Erythroblast (primary cell): ENCODE measurements around the gene LAMTOR5.
"Not testable (repeated sequence)": the region's sequence is repeated elsewhere in the genome, so short reads cannot be mapped to it uniquely, and the experiment has no call there.

Experiments
- DNase-seq, 2 experiments: peaks; one replicate each; lab custom pipeline; 2025; lab: John Stamatoyannopoulos, UW
- GATA1 ChIP-seq: IDR thresholded peaks from 2 replicates; pipeline ENCODE4 v1.6.1; 2011; ENCODE audit warnings: low read depth, mild to moderate bottlenecking, control low read depth, low read length, moderate library complexity
- POLR2A ChIP-seq: IDR thresholded peaks from 2 replicates; pipeline ENCODE4 v1.6.1; 2011; ENCODE audit warnings: mild to moderate bottlenecking, low read length

The LAMTOR5 gene

DNA sequence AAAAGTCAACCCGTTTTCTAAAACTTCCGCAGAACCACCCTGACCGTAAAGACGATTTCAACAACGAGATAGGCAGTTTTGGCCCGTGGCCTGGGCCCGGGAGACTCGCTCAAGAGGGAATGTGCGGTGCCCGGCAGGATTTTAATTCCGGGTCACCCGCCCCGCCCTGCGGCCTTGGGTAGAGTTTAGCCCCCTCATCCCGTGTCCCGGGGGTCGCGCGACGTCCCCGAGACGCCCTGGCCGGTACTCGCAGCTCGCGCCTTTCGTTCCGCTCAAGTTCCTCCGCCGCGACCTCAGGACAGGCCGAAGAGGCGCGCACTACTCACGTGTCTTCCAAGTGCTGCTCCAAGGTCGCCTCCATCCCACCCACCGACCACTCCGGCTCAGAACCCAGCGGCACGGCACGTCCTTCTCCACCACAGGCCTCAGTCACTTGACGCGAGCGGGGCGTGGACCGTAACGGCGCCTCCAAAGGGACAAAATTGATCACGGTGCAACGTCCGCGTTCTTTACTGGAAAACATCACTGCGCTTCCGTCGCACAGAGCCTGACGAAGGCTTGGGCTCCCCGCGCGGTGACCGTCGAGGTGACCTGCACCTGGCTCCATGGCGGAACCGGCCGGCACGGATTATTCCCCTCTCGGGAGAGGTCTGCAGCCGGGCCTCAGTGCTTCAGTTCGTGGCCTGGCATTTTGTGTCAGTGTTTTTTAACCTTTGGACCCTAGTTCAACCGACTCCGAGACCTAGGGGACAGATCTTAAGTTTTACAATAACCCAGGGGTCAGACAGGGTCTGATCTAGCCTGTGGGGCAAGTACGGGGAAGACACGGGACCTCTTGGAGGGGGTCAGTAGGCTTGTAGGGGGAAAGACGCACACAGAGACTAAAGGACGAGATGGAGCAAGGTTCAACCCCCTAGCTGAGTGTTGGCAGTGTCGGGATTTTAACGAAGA, at the start of gene LAMTOR5:
TSS of gene LAMTOR5 (minus strand) at position 435 of the 951 bp plus-strand sequence. CDS start at position 361, 74 bp downstream.
- peak; percentile 96 for DNase-seq
- TF ChIP-seq GATA1 (no peak), POLR2A (peak; percentile 97)

DNA sequence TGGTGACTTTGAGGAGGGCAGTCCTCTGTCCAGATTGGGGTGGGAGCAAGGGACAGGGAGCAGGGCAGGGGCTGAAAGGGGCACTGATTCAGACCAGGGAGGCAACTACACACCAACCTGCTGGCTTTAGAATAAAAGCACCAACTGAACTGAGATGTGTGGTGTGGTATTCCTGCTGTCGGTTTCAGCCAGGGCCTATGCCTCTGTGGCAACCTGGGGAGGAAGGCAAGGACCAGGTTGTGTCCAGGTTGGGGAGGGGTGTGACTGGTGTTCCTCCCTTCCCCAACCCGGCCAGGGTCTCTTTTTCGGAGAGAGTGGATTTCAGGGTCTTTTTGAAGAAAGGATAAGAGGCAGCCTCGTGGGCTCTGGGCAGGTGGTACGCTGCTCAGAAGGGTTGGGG, 49.7 kb upstream of the LAMTOR5 start:
- DNase-seq: no peak

DNA sequence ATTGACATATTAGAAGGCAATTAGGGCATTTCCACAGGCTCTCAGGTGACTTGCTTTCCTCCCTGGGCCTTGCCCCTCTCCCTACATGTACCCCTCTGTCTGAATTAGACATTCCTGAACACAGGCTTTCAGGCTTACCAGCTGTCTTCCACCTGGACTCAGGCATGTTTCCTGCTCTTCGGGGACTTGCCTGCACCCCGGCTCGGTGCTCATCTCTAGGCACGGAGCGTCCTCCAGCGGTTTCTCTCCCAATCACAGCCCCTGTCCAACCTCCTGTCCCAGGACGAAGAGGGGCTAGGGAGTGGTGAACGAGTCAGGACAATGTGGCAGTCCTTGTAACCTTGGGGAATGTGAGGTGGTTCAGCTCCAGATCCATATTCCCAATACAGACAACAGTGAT, 47.7 kb upstream of the LAMTOR5 start:
- no peak for DNase-seq
- TF ChIP-seq POLR2A: no peak
- TF ChIP-seq GATA1: no peak

More for the DNA sequence above, 49.7 kb upstream of the LAMTOR5 start:
- TF ChIP-seq GATA1: no peak
- no peak for TF ChIP-seq POLR2A

DNA sequence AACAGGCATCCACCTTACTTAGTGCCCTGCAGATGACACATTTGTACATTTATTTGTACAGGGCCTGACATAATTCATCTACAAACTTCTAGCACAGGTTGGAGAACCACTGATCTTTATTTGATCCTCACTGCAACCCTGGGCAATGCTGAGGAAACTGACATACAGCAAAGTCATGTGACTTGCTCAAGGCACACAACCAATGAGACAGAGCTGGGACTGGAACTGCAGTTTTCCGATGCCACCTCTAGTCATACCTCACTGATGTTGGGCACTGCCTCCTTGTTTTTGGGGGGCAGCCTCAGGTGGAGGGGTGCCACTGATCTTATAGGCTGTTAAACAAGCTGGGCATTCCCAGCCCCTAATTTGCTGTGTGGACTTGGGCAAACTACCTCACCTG, 46.8 kb upstream of the LAMTOR5 start:
- no peak for DNase-seq
- TF ChIP-seq GATA1 (no peak), POLR2A (no peak)

DNA sequence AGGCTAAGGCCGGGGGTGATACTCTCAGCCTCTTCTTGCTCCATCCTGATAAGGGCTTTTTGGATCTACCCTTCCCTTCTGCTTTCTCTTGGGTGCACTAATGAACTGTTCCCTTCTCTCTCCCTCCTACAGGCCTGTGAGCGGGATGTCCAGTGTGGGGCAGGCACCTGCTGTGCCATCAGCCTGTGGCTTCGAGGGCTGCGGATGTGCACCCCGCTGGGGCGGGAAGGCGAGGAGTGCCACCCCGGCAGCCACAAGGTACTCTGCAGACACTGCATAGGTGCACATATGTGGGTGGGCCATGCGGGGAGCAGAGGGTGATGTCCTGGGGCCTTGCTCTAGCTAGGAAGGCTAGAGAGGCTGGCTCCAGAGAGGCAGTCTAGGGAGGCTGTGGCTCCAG, 46.3 kb upstream of the LAMTOR5 start:
- no peak for DNase-seq
- no peak for TF ChIP-seq POLR2A
- no peak for TF ChIP-seq GATA1

DNA sequence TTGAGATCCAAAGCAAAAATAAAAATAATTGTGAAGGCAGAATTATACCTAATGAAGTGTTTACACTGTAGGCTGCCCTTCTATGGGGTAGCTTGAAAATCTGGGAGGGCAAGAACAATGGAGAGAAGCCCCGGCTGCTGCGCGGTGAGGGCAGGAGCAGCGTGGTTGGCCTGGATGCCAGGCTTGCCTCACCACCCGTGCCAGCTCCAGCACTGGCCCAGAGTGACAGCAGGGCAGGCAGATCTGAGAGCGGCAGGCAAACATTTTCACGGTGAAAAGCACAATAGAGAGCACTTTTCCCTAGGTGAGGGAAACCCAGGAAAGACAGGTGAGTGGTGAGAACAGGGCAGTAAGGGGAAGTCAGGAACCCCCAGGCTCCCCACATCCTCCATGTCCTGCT, 44.8 kb upstream of the LAMTOR5 start:
- DNase-seq: no peak
- TF ChIP-seq POLR2A (no peak), GATA1 (no peak)

DNA sequence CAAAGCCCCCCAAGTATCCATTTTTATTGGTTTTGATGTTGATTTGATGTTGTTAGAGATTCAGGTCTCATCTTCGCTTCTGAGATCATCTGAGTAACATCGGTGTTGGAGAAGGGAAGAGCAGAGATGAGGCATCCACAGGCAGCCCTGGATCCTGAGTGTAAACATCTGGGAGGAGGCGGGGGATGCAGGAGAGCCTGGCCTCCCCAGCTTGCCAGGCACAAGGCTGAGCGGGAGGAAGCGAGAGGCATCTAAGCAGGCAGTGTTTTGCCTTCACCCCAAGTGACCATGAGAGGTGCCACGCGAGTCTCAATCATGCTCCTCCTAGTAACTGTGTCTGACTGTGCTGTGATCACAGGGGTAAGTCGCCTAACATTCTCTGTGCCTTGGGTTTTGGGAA, 43.4 kb upstream of the LAMTOR5 start, which contains the start of gene PROK1:
TSS of gene PROK1 (plus strand) at position 221 of the 400 bp plus-strand sequence. CDS start at position 289, 68 bp downstream.
- no peak for DNase-seq
- TF ChIP-seq GATA1: no peak
- no peak for TF ChIP-seq POLR2A

DNA sequence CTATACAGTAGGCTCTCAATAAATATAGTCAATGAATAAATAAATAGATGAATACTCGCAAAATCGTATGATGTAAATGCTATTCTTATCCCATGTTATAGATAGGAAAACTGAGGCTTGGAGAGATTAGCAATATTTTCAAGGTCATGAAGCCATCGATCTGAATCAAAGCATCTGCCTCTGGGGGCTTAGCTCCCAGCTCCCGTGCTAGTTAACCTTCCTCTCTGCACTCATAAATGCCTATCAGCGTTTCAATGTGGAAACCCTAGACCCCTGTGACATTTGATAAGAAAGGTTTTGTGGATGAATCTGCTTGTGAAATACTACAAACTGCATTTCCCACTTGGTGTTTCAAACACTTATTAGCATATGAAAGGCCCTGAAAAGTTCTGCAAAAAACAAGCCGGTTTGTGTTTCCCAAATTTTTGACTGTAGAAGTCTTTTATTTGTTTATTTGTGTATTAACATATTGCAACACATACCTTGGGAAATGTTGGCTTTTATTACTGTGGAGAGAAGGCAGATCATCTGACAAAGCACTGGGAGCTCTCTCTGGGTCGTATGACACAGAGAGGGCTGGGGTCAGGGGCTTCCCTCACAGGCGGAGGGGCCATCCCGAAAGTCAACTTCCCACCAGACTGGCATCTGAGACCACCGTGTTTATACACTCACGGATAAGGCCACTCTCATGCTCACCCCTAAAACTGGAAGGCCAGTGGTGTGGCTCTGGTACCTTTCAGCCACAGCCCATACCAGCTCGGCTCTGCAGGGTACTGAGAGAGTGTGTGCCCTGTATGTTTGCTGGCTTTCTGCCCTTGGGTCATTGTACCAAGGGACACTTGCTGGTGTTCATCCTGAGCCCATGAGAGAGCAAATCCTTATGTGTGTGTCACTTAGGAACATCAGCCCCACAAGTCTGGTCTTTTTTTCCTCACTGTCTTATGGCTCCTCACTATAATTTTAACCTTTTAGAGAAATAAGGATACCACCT, 42.5 kb upstream of the LAMTOR5 start:
- no peak for DNase-seq
- TF ChIP-seq GATA1 (no peak), POLR2A (no peak)

DNA sequence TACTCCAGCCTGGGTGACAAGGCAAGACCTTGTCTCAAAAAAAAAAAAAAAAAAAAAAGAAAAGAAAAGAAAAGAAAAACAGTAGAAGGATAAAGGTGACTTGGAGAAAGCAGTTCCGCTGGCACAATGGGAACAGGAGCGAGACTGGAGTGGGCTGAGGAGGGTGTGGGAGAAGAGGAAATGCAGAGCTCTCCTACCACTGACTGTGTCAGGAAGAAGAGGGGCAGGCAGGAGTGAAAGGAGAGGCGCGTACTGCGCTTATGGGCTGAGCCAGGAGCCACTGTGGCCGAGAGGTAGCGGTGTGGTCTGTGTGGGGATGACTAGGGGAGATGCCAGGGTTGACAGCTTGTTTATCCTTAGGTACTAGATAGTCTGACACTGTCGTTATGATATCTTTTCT, 37.1 kb upstream of the LAMTOR5 start:
- TF ChIP-seq GATA1 (no peak), POLR2A (no peak)
- DNase-seq: no peak

DNA sequence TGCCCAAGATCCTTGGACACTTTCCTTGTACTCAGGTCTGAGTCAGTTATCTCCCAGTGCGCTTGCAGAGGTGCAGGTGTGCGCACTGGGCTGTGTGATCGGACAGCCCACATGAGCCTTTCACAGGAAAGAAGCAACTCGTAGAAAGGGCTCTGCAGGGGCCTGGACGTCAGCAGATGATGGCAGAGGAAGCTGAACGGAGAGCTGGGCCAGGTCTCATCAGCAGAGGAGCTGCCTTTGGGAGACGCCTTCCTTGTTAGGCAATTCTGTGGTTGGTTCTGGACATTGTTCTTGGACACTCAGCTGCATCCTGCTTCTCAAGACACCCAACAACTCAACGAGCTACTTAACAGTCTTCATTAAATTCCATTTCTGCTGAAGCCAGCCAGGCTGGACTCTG, 36.0 kb upstream of the LAMTOR5 start:
- TF ChIP-seq GATA1 (no peak), POLR2A (no peak)

DNA sequence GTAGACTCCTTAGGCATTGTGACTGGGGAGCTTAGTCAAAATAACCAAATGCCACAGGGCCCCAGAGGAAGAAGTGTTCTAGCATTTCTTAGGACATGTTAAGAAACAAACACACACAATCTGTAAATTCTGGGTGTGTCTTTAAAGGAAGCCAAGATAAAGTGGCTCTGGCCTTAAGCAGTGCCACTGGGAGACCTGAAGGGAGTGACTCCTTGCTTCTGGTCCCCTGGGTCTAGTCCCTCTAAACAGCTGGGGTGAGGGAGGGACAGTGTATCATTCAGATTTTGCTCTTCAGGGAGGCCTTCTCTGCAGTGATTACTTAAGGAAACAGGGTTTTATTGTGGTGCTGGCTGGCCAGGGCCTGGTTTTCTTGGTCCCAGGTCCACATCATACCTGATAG, 34.4 kb upstream of the LAMTOR5 start:
- no peak for DNase-seq
- no peak for TF ChIP-seq GATA1
- TF ChIP-seq POLR2A: no peak

More for the DNA sequence above, 36.0 kb upstream of the LAMTOR5 start:
- no peak for DNase-seq

DNA sequence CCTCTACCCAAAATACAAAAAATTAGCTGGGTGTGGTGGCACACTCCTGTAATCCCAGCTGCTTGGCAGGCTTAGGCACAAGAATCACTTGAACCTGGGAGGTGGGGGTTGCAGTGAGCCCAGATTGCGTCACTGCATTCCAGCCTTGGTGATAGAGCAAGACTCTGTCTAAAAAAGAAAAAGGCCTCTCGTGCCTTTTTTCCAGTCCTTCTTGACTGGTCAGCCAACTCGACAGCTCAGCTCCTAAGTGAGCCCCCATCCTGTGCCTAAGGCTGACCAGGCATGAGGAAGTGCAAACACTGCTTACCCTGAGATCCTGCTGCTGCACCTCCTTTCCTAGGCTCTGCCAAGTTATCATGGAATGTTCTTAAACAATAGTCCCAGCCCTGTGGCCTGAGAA, 33.4 kb upstream of the LAMTOR5 start:
- TF ChIP-seq GATA1 (no peak), POLR2A (no peak)
- DNase-seq: no peak

DNA sequence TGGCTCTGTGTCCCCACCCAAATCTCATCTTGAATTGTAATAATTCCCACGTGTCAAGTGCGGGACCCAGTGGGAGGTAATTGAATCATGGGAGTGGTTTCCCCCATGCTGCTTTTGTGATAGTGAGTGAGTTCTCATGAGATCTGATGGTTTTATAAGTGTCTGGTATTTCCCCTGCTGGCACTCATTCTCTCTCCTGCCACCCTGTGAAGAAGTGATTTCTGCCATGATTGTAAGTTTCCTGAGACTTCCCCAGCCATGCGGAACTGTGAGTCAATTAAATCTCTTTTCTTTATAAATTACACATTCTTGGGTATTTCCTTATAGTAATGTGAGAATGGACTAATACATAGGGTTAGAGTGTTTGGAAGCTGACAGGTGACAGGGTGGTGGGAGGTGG, 32.4 kb upstream of the LAMTOR5 start:
- DNase-seq: not testable (repeated sequence)
